ENCODE results near the gene RASAL2.
"Not testable (repeated sequence)": the region's sequence is repeated elsewhere in the genome, so short reads cannot be mapped to it uniquely, and the experiment has no call there.

Gene RASAL2

DNA sequence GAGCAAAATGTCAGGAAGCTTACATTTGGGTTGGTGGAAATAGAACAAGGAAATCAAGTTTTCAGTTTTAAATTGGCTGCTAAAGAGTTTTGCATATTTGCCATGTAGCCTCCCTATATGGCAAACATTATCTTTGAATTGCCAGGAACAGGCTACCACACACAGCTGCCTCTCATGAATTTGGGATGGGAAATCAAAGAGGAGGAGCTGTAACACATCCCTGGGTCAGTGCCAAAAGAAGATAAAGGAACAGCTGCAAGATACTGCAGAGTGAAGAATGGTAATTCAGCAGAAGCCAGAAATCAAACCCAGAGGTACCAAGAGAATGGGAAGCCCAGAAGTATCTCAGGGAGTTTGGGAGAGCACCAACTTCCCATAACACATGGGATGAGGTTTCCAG lies 18.6 kb upstream of the RASAL2 start:
- no peak overlapping the region for H3K27ac ChIP-seq (ENCODE audit: low read depth, low read length)
- H2AFZ ChIP-seq (ENCODE audit: low read length, unreplicated experiment), result no peak overlapping the region
- no peaks in the 10 kb centered on the region for H3K4me1 ChIP-seq (ENCODE audit: control insufficient read depth, insufficient read depth, low read length, unreplicated experiment)
- no peaks in the 10 kb centered on the region for H3K79me2 ChIP-seq (ENCODE audit: control insufficient read depth, insufficient read depth, low read length, unreplicated experiment)
- H3K27me3 ChIP-seq (ENCODE audit: insufficient read depth, low read length), result no peaks in the 10 kb centered on the region
- no peaks in the 10 kb centered on the region for H3K36me3 ChIP-seq (ENCODE audit: insufficient read depth, low read length)
- H3K4me3 ChIP-seq (ENCODE audit: low read depth, low read length), result no peak overlapping the region

DNA sequence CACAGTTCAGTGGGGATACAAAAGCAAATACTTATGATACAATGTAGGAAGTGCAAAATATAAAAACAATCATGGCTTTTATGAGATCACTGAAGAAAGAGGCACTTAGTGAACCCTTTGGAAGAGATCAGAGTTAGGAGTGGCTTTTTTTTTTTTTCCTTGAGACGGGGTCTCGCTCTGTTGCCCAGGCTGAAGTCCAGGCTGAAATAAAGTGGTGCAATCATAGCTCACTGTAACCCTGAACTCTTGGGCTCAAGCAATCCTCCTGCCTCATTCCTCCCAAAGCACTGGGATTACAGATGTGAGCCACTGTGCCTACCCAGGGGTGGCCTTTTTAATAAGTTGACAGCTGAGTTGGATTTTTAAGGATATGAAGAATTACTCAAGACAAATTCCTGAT lies 17.3 kb upstream of the RASAL2 start:
- no peaks in the 10 kb centered on the region for H3K4me1 ChIP-seq (ENCODE audit: control insufficient read depth, insufficient read depth, low read length, unreplicated experiment)
- no peaks in the 10 kb centered on the region for H3K79me2 ChIP-seq (ENCODE audit: control insufficient read depth, insufficient read depth, low read length, unreplicated experiment)
- no peak overlapping the region for H2AFZ ChIP-seq (ENCODE audit: low read length, unreplicated experiment)
- H3K4me3 ChIP-seq (ENCODE audit: low read depth, low read length), result no peak overlapping the region
- no peaks in the 10 kb centered on the region for H3K36me3 ChIP-seq (ENCODE audit: insufficient read depth, low read length)
- H3K27me3 ChIP-seq (ENCODE audit: insufficient read depth, low read length), result no peaks in the 10 kb centered on the region
- H3K27ac ChIP-seq (ENCODE audit: low read depth, low read length), result no peak overlapping the region

DNA sequence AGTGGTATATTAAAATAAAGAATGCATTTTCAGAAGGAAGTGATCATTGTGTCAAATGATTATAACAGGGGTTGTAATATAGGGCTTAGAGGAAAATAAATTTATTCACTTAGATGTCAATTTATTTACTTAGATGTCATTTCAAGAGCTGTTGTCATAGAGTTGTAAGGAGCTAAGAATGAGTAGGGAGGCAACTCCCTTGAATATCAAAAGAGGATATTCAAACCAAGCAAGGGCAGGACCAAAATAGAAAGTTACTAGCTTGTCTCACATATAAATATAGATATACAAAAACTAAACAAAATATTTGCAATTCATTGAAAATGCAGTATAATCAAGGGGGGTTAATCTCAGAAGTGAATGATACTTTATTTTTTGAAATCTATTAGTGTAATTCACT lies 16.0 kb upstream of the RASAL2 start:
- Histone ChIP-seq H2AFZ (ENCODE audit: low read length, unreplicated experiment) (no peak overlapping the region), H3K27ac (ENCODE audit: low read depth, low read length) (no peak overlapping the region), H3K4me1 (ENCODE audit: control insufficient read depth, insufficient read depth, low read length, unreplicated experiment) (no peaks in the 10 kb centered on the region), H3K27me3 (ENCODE audit: insufficient read depth, low read length) (no peaks in the 10 kb centered on the region), H3K4me3 (ENCODE audit: low read depth, low read length) (no peak overlapping the region), H3K36me3 (ENCODE audit: insufficient read depth, low read length) (no peaks in the 10 kb centered on the region), H3K79me2 (ENCODE audit: control insufficient read depth, insufficient read depth, low read length, unreplicated experiment) (no peaks in the 10 kb centered on the region)

DNA sequence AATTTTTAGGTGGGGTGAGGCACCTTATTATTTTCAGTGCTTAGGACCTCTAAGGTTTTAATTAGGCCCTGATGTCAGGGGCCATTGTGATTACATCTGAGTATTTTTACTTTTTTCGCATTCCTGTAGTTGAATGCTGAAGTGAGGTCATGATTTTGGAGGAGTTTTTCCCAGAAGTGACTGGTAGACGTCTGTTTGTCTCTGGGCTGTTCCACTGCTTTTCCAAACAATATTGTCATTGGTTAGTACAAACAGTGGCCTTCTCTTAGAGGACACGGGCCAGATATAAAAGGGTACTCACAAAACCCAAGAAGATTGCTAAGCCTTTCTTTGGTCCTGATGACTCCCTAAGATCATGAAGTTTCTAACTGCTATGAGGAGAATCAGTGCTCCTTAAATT lies 7.6 kb upstream of the RASAL2 start:
- H3K27ac ChIP-seq (ENCODE audit: low read depth, low read length), result no peak overlapping the region
- no peaks in the 10 kb centered on the region for H3K36me3 ChIP-seq (ENCODE audit: insufficient read depth, low read length)
- H3K79me2 ChIP-seq (ENCODE audit: control insufficient read depth, insufficient read depth, low read length, unreplicated experiment), result no peaks in the 10 kb centered on the region
- H3K27me3 ChIP-seq (ENCODE audit: insufficient read depth, low read length), result no peaks in the 10 kb centered on the region
- H3K4me3 ChIP-seq (ENCODE audit: low read depth, low read length), result no peak overlapping the region
- H3K4me1 ChIP-seq (ENCODE audit: control insufficient read depth, insufficient read depth, low read length, unreplicated experiment), result peaks cover 3% of the 10 kb centered on the region
- no peak overlapping the region for H2AFZ ChIP-seq (ENCODE audit: low read length, unreplicated experiment)

DNA sequence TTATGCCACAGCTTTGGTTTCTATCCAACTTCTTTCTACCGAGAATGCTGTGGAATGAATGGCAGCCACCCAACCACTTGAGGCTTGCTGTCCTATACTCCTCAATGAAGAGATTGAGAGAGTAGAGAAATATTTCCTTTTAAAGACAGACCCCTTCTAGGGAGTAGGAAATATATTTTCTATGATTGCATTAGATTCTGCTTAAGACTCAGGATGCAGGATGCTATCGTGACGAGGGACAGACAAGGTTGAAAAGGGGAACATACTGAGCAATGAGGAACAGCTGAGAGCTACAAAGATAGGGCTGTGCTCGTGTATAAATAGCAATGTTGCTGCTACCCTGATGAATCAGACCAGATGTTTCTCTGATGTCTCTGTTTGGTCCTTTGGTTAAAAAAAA lies 7.1 kb upstream of the RASAL2 start:
- H3K36me3 ChIP-seq (ENCODE audit: insufficient read depth, low read length), result no peaks in the 10 kb centered on the region
- no peak overlapping the region for H3K27ac ChIP-seq (ENCODE audit: low read depth, low read length)
- no peak overlapping the region for H3K4me3 ChIP-seq (ENCODE audit: low read depth, low read length)
- no peak overlapping the region for H2AFZ ChIP-seq (ENCODE audit: low read length, unreplicated experiment)
- no peaks in the 10 kb centered on the region for H3K79me2 ChIP-seq (ENCODE audit: control insufficient read depth, insufficient read depth, low read length, unreplicated experiment)
- peaks cover 4% of the 10 kb centered on the region for H3K4me1 ChIP-seq (ENCODE audit: control insufficient read depth, insufficient read depth, low read length, unreplicated experiment)
- no peaks in the 10 kb centered on the region for H3K27me3 ChIP-seq (ENCODE audit: insufficient read depth, low read length)

DNA sequence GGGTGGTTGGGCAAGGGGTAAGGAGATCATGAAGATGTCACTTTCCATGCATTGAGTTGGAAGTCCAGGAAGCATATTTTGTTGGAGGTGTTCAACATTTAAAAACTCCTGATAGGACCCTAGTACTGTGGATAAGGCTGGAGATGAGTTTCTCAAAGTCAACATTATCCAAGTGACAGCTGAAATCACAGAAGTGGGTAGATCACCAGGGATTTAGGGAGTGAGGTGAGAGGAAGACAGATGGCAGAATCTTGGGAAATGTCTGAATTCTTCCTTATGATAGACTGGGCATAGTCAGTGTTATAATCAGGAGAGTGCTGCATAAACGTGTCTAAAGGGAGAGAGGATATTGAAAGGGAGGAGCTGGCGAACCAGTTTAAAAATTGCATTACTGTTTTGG lies 5.3 kb upstream of the RASAL2 start:
- H3K36me3 ChIP-seq (ENCODE audit: insufficient read depth, low read length), result no peaks in the 10 kb centered on the region
- H3K27me3 ChIP-seq (ENCODE audit: insufficient read depth, low read length), result no peaks in the 10 kb centered on the region
- H3K4me3 ChIP-seq (ENCODE audit: low read depth, low read length), result no peak overlapping the region
- peaks cover 14% of the 10 kb centered on the region for H3K4me1 ChIP-seq (ENCODE audit: control insufficient read depth, insufficient read depth, low read length, unreplicated experiment)
- H3K27ac ChIP-seq (ENCODE audit: low read depth, low read length), result no peak overlapping the region
- peaks cover 5% of the 10 kb centered on the region for H3K79me2 ChIP-seq (ENCODE audit: control insufficient read depth, insufficient read depth, low read length, unreplicated experiment)
- no peak overlapping the region for H2AFZ ChIP-seq (ENCODE audit: low read length, unreplicated experiment)

DNA sequence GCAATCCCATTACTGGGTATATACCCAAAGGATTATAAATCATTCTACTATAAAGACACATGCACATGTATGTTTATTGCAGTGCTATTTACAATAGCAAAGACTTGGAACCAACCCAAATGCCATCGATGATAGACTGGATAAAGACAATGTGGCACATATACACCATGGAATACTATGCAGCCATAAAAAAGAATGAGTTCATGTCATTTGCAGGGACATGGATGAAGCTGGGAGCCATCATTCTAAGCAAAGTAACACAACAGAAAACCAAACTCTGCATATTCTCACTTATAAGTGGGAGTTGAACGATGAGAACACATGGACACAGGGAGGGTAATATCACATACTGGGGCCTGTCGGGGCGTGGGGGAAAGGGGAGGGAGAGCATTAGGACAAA lies 2.5 kb upstream of the RASAL2 start:
- H3K36me3 ChIP-seq (ENCODE audit: insufficient read depth, low read length); H3K4me3 ChIP-seq (ENCODE audit: low read depth, low read length); H2AFZ ChIP-seq (ENCODE audit: low read length, unreplicated experiment); H3K27ac ChIP-seq (ENCODE audit: low read depth, low read length); H3K27me3 ChIP-seq (ENCODE audit: insufficient read depth, low read length): not testable (repeated sequence)
- peaks cover 16% of the 10 kb centered on the region for H3K4me1 ChIP-seq (ENCODE audit: control insufficient read depth, insufficient read depth, low read length, unreplicated experiment)
- peaks cover 31% of the 10 kb centered on the region for H3K79me2 ChIP-seq (ENCODE audit: control insufficient read depth, insufficient read depth, low read length, unreplicated experiment)

DNA sequence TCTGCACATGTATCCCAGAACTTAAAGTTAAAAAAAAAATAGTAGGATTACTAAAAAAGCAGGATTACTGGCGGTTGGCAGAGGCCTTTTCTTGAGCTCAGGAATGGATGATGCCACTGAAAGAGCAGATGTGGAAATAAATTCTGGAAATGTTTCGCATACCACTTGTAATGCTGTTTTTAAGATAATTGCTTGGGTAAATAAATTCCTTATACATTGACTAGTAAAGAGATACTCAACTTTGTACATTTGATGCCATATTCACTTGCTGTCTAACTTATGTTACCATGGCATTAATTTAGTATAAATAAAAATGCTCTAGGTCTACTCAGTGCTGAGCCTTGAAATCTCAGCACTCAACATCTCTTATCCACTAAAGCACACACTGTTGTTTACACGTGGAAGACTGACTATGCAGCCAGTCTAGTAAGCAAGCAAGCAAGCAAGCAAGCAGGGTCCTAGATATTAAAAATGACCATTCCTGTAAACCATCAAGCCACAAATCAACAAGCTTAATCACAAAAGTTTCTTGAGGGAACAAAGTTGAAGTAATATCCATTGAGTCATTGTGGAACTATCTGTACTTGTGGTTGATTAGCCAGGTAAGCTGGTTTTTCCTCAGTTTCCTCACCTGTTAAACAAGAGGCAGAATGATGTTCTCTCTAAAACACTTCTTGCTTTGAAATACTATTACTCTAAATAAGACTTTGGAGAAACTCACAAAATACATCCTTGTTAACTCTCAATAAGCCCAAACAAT lies 1.7 kb upstream of the RASAL2 start:
- no peak overlapping the region for H2AFZ ChIP-seq (ENCODE audit: low read length, unreplicated experiment)

DNA sequence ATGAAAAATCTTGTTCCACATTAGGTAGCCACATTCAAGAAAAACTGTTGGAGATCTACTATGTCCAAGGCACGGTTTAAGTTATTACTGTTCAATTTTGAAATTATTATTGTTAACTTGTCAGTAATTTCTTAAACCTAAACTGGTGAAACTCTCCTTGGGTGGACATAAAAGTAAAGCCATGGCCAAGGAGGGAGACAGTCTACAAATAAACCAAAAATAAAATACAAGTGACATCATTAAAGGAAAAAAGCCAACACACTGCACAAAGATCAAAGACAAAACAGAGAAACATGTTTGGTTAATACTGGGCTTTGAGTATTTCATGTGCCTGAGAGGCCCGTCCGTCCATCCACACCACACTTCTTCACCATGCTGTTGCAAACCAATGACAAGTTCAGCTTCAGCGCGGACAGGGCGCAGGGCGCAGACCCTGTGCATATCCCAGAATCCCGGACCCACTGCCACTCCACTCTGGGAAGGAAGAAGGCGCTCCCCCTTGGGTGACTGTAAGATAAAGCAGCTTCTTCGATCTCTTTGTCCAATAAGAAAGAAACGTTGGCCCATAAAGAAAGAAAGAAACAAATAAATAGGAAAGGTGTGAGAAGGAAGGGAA lies 918 bp upstream of the RASAL2 start:
- peaks cover 46% of the 10 kb centered on the region for H3K79me2 ChIP-seq (ENCODE audit: control insufficient read depth, insufficient read depth, low read length, unreplicated experiment)
- H3K4me3 ChIP-seq (ENCODE audit: low read depth, low read length), result peak overlapping the region; percentile 96
- no peaks in the 10 kb centered on the region for H3K36me3 ChIP-seq (ENCODE audit: insufficient read depth, low read length)
- H3K27me3 ChIP-seq (ENCODE audit: insufficient read depth, low read length), result no peaks in the 10 kb centered on the region
- peaks cover 27% of the 10 kb centered on the region for H3K4me1 ChIP-seq (ENCODE audit: control insufficient read depth, insufficient read depth, low read length, unreplicated experiment)
- H2AFZ ChIP-seq (ENCODE audit: low read length, unreplicated experiment), result peak overlapping the region; percentile 17
- H3K27ac ChIP-seq (ENCODE audit: low read depth, low read length), result peak overlapping the region; percentile 61

More for the DNA sequence above, 1.7 kb upstream of the RASAL2 start:
- no peaks in the 10 kb centered on the region for H3K27me3 ChIP-seq (ENCODE audit: insufficient read depth, low read length)
- peak overlapping the region; percentile 61 for H3K27ac ChIP-seq (ENCODE audit: low read depth, low read length)
- peaks cover 19% of the 10 kb centered on the region for H3K4me1 ChIP-seq (ENCODE audit: control insufficient read depth, insufficient read depth, low read length, unreplicated experiment)
- peaks cover 38% of the 10 kb centered on the region for H3K79me2 ChIP-seq (ENCODE audit: control insufficient read depth, insufficient read depth, low read length, unreplicated experiment)
- H3K36me3 ChIP-seq (ENCODE audit: insufficient read depth, low read length), result no peaks in the 10 kb centered on the region
- peak overlapping the region; percentile 96 for H3K4me3 ChIP-seq (ENCODE audit: low read depth, low read length)

DNA sequence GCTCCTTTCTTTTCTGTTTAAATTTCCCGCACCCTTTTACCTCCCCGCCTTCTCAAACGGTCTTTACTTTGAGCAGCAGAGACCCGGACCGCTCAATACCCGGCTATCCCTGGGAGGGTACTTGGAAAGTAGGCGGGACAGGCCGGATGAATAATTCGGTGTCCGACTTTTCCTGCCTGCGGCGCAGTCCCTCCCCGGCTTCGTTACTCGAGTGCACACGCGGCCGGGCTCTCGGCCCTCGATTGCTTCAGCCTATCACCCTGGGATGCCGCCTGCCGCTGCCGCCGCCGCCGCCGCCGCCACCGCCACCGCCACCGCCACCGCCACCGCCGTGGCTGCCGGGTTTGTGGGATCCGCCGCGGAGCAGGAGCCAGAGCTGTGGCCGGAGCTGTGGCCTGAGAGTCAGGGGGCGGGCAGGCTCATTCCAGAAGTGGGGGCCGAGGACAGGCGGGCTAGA lies 382 bp upstream of the RASAL2 start:
- H3K4me1 ChIP-seq (ENCODE audit: control insufficient read depth, insufficient read depth, low read length, unreplicated experiment), result peaks cover 32% of the 10 kb centered on the region
- no peaks in the 10 kb centered on the region for H3K27me3 ChIP-seq (ENCODE audit: insufficient read depth, low read length)
- peak overlapping the region; percentile 61 for H3K27ac ChIP-seq (ENCODE audit: low read depth, low read length)
- H3K4me3 ChIP-seq (ENCODE audit: low read depth, low read length), result peak overlapping the region; percentile 96
- H2AFZ ChIP-seq (ENCODE audit: low read length, unreplicated experiment), result peak overlapping the region; percentile 71
- H3K36me3 ChIP-seq (ENCODE audit: insufficient read depth, low read length), result no peaks in the 10 kb centered on the region
- peaks cover 52% of the 10 kb centered on the region for H3K79me2 ChIP-seq (ENCODE audit: control insufficient read depth, insufficient read depth, low read length, unreplicated experiment)

All from ACC112 (cell line).